PC-3 (cell line): ENCODE measurements around the gene NDUFV1.
"Not testable (repeated sequence)": the region's sequence is repeated elsewhere in the genome, so short reads cannot be mapped to it uniquely, and the experiment has no call there.

ENCODE experiments used
- EZH2 ChIP-seq: fragments of 300-600 bp; sonication (generic); IDR thresholded peaks from one replicate; pipeline ENCODE4 v1.6.1; 2017; ENCODE audit warnings: antibody characterized with exemption, mild to moderate bottlenecking, low read length; ENCODE audit not compliant: unreplicated experiment
- TF ChIP-seq, protein P1 (sequence below): fragments of 300-600 bp; sonication (generic); conservative IDR thresholded peaks from 2 replicates; pipeline ENCODE4 v1.5.1; 2017; ENCODE audit warnings: antibody characterized with exemption, low read depth, mild to moderate bottlenecking, low read length

DNA sequence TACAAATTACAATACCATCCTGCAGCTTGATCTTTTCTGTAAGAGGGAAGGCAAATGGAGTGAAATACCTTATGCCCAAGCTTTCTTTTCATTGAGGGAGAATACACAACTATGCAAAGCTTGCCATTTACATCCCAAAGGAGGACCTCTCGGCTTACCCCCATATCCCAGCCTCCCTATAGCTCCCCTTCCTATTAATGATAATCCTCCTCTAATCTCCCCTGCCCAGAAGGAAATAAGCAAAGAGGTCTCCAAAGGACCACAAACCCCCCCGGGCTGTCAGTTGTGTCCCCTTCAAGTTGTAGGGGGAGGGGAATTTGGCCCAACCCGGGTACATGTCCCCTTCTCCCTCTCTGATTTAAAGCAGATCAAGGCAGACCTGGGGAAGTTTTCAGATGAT lies 15.2 kb downstream of the NDUFV1 start:
- TF ChIP-seq, protein P1, sequence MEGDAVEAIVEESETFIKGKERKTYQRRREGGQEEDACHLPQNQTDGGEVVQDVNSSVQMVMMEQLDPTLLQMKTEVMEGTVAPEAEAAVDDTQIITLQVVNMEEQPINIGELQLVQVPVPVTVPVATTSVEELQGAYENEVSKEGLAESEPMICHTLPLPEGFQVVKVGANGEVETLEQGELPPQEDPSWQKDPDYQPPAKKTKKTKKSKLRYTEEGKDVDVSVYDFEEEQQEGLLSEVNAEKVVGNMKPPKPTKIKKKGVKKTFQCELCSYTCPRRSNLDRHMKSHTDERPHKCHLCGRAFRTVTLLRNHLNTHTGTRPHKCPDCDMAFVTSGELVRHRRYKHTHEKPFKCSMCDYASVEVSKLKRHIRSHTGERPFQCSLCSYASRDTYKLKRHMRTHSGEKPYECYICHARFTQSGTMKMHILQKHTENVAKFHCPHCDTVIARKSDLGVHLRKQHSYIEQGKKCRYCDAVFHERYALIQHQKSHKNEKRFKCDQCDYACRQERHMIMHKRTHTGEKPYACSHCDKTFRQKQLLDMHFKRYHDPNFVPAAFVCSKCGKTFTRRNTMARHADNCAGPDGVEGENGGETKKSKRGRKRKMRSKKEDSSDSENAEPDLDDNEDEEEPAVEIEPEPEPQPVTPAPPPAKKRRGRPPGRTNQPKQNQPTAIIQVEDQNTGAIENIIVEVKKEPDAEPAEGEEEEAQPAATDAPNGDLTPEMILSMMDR: not testable (repeated sequence)
- TF ChIP-seq EZH2: not testable (repeated sequence)
